GM19438 (cell line): Measurements from ENCODE around the gene RNF44.
"Not testable (repeated sequence)": the region's sequence is repeated elsewhere in the genome, so short reads cannot be mapped to it uniquely, and the experiment has no call there.

ENCODE experiments used
- ATAC-seq: cut with Tn5 transposase; IDR thresholded peaks from one replicate; pipeline ENCODE4 v1.9.1; 2021; ENCODE audit warnings: low read depth; ENCODE audit not compliant: unreplicated experiment

Gene RNF44

DNA sequence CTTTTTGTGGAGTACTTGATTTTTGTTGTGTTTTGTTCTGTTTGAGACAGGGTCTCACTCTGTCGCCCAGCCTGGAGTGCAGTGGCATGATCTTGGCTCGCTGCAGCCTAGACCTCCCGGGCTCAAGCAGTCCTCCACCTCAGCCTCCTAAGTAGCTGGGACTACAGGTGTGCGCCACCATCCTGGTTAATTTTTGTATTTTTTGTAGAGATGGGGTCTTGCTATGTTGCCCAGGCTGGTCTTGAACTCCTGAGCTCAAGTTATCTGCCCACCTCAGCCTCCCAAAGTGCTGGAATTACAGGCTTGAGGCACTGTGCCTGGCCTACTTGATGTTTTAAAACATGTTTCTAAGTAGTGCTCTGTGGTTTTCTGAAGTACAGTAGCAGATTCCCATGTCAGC lies 50.0 kb downstream of the RNF44 start:
- not testable (repeated sequence) for ATAC-seq

DNA sequence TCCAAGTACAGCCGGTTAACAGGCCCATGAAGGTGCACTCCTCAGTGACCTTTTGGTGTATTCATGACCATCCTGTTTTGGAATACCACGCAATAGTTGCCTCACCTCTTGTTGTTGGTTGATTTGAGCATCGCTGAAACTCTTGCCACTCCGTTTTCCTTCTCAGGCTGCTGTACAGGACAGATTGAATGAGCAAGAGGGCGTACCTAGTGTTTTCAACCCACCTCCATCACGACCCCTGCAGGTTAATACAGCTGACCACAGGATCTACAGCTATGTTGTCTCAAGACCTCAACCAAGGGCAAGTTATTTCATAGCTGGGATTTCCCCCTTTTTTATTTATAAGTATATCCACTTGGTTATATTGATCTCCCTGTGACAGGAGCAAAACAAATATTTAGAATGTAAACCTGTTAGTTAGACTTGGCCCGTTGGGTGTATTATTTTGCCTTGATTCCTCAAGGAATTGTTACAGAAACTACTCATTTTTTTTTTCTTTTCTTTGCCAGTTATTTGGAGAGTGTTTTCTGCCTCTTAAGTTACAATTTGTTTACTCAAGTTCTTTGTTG lies 50.9 kb downstream of the RNF44 start:
- no peak for ATAC-seq

DNA sequence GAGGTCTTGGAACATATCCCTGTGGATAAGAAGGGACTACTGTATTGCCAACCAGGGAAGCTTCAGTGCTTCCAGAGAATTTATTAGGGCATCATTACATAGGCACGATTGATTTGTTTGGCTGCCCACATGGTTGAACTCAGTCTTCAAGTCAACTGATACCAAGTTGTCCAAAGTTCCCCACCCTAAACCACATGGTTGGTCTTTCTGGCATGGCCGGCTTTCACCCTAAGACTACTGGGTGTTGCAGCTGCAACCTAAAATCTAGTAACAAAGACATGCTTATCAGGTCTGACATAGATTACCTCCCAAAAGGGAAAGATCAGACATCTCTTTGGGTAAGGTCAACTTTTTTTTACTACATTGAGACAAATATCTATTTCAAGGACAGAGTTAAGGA lies 52.0 kb downstream of the RNF44 start:
- ATAC-seq: no peak

DNA sequence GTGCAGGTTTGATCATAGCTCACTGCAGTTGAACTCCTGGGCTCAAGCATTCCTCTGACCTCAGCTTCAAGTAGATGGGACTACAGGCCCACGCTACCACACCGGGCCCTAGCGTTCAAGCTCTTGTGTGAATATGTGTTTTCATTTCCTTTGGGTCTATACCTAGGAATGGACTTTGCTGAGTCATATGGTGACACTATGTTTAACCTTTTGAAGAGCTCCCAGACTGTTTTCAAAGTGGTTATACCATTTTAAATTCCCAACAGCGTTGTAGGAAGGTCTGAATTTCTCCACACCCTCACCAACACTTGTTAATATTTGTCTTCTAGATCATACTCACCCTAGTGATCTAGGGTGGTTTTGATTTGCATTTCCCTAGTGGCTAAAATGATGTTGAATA lies 55.5 kb downstream of the RNF44 start:
- ATAC-seq: no peak
